ENCODE results near the gene ISY1. TPM values are rescaled to one million over a fixed set of nuclear protein-coding genes. Genes with fewer than 3 reads are reported as not detected.
"Not testable (repeated sequence)": the region's sequence is repeated elsewhere in the genome, so short reads cannot be mapped to it uniquely, and the experiment has no call there.

Gene ISY1
- total and polyA plus RNA-seq, 9 donors: 33.4 to 47.6 (median 38.9) TPM

GRCh38 chr3:129173725-129174124 is 12.9 kb upstream of the ISY1 start:
- Histone ChIP-seq H3K4me3 (ENCODE audit: low read length) (no peak overlapping the region), H3K36me3 (ENCODE audit: control insufficient read depth, insufficient read depth, low read length) (peaks cover 38% of the 10 kb centered on the region), H3K9me3 (replicated peaks; ENCODE audit: control insufficient read depth, low read depth, low read length) (no peaks in the 10 kb centered on the region), H3K27ac (ENCODE audit: low read length) (no peak overlapping the region), H3K27me3 (ENCODE audit: control insufficient read depth, insufficient read depth, low read length) (no peaks in the 10 kb centered on the region), H3K4me1 (ENCODE audit: control insufficient read depth, insufficient read depth, low read length) (peaks cover 2% of the 10 kb centered on the region)
- no peak for DNase-seq
- 60% methylated on average over 1 of the region's 4 CpGs for WGBS (ENCODE audit: insufficient coverage)

DNA sequence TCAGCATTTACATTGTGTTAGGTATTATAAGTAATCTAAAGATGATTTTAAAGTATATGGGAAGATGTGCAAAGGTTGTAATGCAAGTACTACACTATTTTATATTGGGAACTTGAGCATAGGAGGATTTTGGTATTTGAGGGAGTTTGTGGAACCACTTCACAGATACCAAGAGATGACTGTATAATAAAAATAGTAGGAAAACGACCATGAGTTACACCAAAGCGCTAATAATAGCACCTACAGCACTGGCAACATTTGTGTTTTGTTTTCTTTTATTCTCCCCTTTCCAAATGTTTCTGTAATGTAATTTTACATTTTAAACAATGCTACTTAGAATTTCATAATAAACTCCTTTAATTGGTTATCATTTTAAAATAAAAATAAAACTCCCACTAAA is 12.3 kb upstream of the ISY1 start:
- H3K27ac ChIP-seq (ENCODE audit: low read length): no peak overlapping the region
- DNase-seq: no peak
- H3K27me3 ChIP-seq (ENCODE audit: control insufficient read depth, insufficient read depth, low read length): no peaks in the 10 kb centered on the region
- no CpG with 5 or more reads among the region's 2 CpGs for WGBS (ENCODE audit: insufficient coverage)
- no peaks in the 10 kb centered on the region for H3K9me3 ChIP-seq (replicated peaks; ENCODE audit: control insufficient read depth, low read depth, low read length)
- peaks cover 2% of the 10 kb centered on the region for H3K4me1 ChIP-seq (ENCODE audit: control insufficient read depth, insufficient read depth, low read length)
- H3K4me3 ChIP-seq (ENCODE audit: low read length): no peak overlapping the region
- H3K36me3 ChIP-seq (ENCODE audit: control insufficient read depth, insufficient read depth, low read length): peaks cover 35% of the 10 kb centered on the region

DNA sequence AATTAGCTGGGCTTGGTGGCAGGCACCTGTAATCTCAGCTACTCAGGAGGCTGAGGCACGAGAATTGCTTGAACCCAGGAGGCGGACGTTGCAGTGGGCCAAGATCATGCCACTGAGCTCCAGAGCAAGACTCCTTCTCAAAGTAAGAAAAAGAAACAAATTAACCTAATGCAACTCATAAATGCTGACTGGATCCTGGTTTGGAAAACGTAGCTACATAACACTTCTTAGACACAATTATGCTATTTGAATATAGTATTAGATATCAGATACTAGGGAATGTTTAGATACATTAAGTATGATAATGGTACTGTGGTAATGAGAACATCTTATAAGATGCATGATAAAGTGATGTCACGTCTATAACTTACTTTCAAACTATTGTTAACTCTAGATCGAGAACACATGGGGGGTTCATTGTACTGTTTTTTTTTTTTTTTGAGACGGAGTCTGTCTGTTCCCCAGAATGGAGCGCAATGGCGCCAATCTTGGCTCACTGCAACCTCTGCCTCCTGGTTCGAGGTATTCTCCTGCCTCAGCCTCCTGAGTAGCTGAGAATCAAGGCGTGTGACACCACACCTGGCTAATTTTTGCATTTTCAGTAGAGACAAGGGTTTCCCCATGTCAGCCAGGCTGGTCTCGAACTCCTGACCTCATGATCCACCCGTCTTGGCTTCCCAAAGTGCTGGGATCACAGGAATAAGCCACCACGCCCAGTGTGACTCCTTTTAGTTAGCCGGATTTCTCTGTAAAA is 5.9 kb upstream of the ISY1 start:
- H3K36me3 ChIP-seq (ENCODE audit: control insufficient read depth, insufficient read depth, low read length): peaks cover 39% of the 10 kb centered on the region
- no peak overlapping the region for H3K27ac ChIP-seq (ENCODE audit: low read length)
- no peak for DNase-seq
- H3K4me1 ChIP-seq (ENCODE audit: control insufficient read depth, insufficient read depth, low read length): peaks cover 7% of the 10 kb centered on the region
- H3K27me3 ChIP-seq (ENCODE audit: control insufficient read depth, insufficient read depth, low read length): no peaks in the 10 kb centered on the region
- H3K4me3 ChIP-seq (ENCODE audit: low read length): no peak overlapping the region
- no peaks in the 10 kb centered on the region for H3K9me3 ChIP-seq (replicated peaks; ENCODE audit: control insufficient read depth, low read depth, low read length)
- 94% methylated on average over 9 of the region's 15 CpGs for WGBS (ENCODE audit: insufficient coverage)

- peaks cover 27% of the 10 kb centered on the region for H3K36me3 ChIP-seq (ENCODE audit: control insufficient read depth, insufficient read depth, low read length)
- not testable (repeated sequence) for H3K4me3 ChIP-seq (ENCODE audit: low read length); H3K4me1 ChIP-seq (ENCODE audit: control insufficient read depth, insufficient read depth, low read length); H3K9me3 ChIP-seq (replicated peaks; ENCODE audit: control insufficient read depth, low read depth, low read length); DNase-seq; H3K27me3 ChIP-seq (ENCODE audit: control insufficient read depth, insufficient read depth, low read length); H3K27ac ChIP-seq (ENCODE audit: low read length)
- 93% methylated on average over 5 of the region's 8 CpGs for WGBS (ENCODE audit: insufficient coverage)
Measured at GRCh38 chr3:129165594-129165993, 4.7 kb upstream of the ISY1 start.

- H3K4me3 ChIP-seq (ENCODE audit: low read length): no peak overlapping the region
- H3K4me1 ChIP-seq (ENCODE audit: control insufficient read depth, insufficient read depth, low read length): peaks cover 7% of the 10 kb centered on the region
- H3K36me3 ChIP-seq (ENCODE audit: control insufficient read depth, insufficient read depth, low read length): peaks cover 18% of the 10 kb centered on the region
- H3K27me3 ChIP-seq (ENCODE audit: control insufficient read depth, insufficient read depth, low read length): no peaks in the 10 kb centered on the region
- H3K9me3 ChIP-seq (replicated peaks; ENCODE audit: control insufficient read depth, low read depth, low read length): no peaks in the 10 kb centered on the region
- no peak for DNase-seq
- no CpG with 5 or more reads among the region's 7 CpGs for WGBS (ENCODE audit: insufficient coverage)
- H3K27ac ChIP-seq (ENCODE audit: low read length): no peak overlapping the region
Measured at GRCh38 chr3:129164500-129164899, 3.6 kb upstream of the ISY1 start.

DNA sequence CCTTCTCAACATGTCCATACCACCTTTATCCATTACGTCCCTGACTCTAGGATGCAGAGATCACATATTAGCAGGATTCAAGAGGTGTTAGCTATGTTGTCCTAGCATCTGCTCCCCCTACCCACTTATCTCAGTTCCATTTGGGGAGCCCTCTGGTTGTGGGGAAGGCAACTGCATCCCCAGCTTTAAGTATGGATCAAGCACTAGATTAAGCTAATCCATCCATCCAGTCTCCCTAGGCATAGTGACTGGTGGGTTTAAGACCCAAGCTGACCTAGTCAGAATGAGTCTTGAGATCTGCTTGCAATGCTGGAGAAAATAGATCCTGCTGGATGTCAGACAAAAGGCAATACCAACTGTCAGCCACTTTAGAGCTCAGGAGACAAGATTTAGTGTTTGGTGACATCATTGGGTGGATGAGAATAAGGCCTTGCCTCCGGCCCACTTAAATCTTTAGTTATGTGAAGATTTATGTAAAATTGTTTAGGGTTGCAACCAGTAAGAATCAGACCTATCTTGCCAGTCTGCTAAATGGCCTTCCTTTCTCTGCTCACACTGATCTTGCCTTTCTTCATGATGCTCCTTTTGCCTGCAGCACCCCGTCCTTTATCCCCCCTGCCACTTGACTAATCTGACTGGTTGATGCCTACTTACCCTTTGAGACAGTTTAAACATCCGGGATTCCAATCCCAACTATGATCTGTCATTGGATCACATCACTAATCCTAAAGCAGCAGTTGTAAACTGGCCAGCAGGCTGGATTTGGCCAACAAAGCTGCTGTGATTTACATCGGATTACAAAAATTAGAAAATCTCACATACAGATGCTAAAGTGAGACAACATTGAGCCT is 2.1 kb upstream of the ISY1 start:
- Histone ChIP-seq H3K9me3 (replicated peaks; ENCODE audit: control insufficient read depth, low read depth, low read length) (no peaks in the 10 kb centered on the region), H3K4me3 (ENCODE audit: low read length) (no peak overlapping the region), H3K4me1 (ENCODE audit: control insufficient read depth, insufficient read depth, low read length) (peaks cover 7% of the 10 kb centered on the region), H3K36me3 (ENCODE audit: control insufficient read depth, insufficient read depth, low read length) (peaks cover 17% of the 10 kb centered on the region), H3K27ac (ENCODE audit: low read length) (no peak overlapping the region), H3K27me3 (ENCODE audit: control insufficient read depth, insufficient read depth, low read length) (no peaks in the 10 kb centered on the region)
- 69% methylated on average over 2 of the region's 5 CpGs for WGBS (ENCODE audit: insufficient coverage)
- DNase-seq: no peak

GRCh38 chr3:129161860-129162271 is 1.0 kb upstream of the ISY1 start:
- Histone ChIP-seq H3K27ac (ENCODE audit: low read length) (peak overlapping the region; percentile 97), H3K4me1 (ENCODE audit: control insufficient read depth, insufficient read depth, low read length) (peaks cover 7% of the 10 kb centered on the region), H3K9me3 (replicated peaks; ENCODE audit: control insufficient read depth, low read depth, low read length) (no peaks in the 10 kb centered on the region), H3K4me3 (ENCODE audit: low read length) (peak overlapping the region; percentile 89), H3K36me3 (ENCODE audit: control insufficient read depth, insufficient read depth, low read length) (peaks cover 16% of the 10 kb centered on the region), H3K27me3 (ENCODE audit: control insufficient read depth, insufficient read depth, low read length) (no peaks in the 10 kb centered on the region)
- DNase-seq: peak; percentile 12
- 6% methylated on average over 3 of the region's 12 CpGs for WGBS (ENCODE audit: insufficient coverage)

DNA sequence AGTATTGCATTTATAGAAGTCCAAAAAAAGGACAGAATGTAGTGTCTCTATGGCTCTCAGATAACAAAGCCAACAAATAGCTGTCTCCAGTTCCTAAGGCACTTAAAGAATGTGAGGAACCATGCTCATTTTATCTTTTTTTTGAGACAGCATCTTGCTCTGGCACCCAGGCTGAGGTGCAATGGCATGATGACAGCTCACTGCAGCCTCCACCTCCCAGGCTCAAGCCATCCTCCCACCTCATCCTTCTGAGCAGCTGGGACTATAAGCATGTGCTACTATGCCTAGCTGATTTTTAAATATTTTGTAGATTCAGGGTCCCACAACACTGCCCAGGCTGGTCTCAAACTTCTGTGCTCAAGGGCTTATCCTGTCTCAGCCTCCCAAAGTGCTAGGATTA is 16.1 kb downstream of the ISY1 start:
- Histone ChIP-seq H3K27ac (ENCODE audit: low read length) (no peak overlapping the region), H3K27me3 (ENCODE audit: control insufficient read depth, insufficient read depth, low read length) (no peaks in the 10 kb centered on the region), H3K9me3 (replicated peaks; ENCODE audit: control insufficient read depth, low read depth, low read length) (no peaks in the 10 kb centered on the region), H3K4me1 (ENCODE audit: control insufficient read depth, insufficient read depth, low read length) (no peaks in the 10 kb centered on the region), H3K36me3 (ENCODE audit: control insufficient read depth, insufficient read depth, low read length) (peaks cover 35% of the 10 kb centered on the region), H3K4me3 (ENCODE audit: low read length) (no peak overlapping the region)
- DNase-seq: no peak

DNA sequence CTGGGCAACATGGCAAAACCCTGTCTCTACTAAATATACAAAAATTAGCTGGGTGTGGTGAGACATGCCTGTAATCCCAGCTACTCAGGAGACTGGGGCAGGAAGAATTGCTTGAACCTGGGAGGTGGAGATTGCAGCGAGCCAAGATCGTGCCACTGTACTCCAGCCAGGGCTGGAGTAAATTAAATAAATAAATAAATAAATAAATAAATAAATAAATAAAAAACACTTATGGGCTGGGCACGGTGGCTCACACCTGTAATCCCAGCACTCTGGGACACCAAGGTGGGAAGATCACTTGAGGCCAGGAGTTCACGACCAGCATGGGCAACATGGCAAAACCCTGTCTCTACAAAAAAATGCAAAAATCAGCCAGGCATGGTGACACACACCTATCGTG is 19.9 kb downstream of the ISY1 start:
- not testable (repeated sequence) for H3K4me3 ChIP-seq (ENCODE audit: low read length); DNase-seq; H3K27ac ChIP-seq (ENCODE audit: low read length); H3K9me3 ChIP-seq (replicated peaks; ENCODE audit: control insufficient read depth, low read depth, low read length); H3K4me1 ChIP-seq (ENCODE audit: control insufficient read depth, insufficient read depth, low read length); H3K27me3 ChIP-seq (ENCODE audit: control insufficient read depth, insufficient read depth, low read length)
- H3K36me3 ChIP-seq (ENCODE audit: control insufficient read depth, insufficient read depth, low read length): peaks cover 44% of the 10 kb centered on the region
- 100% methylated on average over 1 of the region's 5 CpGs for WGBS (ENCODE audit: insufficient coverage)

GRCh38 chr3:129139911-129140310 is 21.0 kb downstream of the ISY1 start:
- WGBS (ENCODE audit: insufficient coverage): 100% methylated on average over 1 of the region's 1 CpG
- DNase-seq: no peak
- Histone ChIP-seq H3K9me3 (replicated peaks; ENCODE audit: control insufficient read depth, low read depth, low read length) (no peaks in the 10 kb centered on the region), H3K36me3 (ENCODE audit: control insufficient read depth, insufficient read depth, low read length) (peaks cover 37% of the 10 kb centered on the region), H3K27ac (ENCODE audit: low read length) (no peak overlapping the region), H3K4me3 (ENCODE audit: low read length) (no peak overlapping the region), H3K27me3 (ENCODE audit: control insufficient read depth, insufficient read depth, low read length) (no peaks in the 10 kb centered on the region), H3K4me1 (ENCODE audit: control insufficient read depth, insufficient read depth, low read length) (no peaks in the 10 kb centered on the region)

All from muscle of leg (tissue), 11 donors.